Neural cell (in vitro differentiated cells): ENCODE data around the gene LIG3. TPM values are rescaled to one million over a fixed set of nuclear protein-coding genes. Genes with fewer than 3 reads are reported as not detected.

Experiments
- H2AFZ ChIP-seq: fragments of 200-600, 300-800 bp; sonication (generic), shearing (Covaris generic); 2 replicates; pipeline ENCODE4 v1.6.0; 2014; ENCODE audit warnings: low read depth, mild to moderate bottlenecking, antibody characterized with exemption, low read length, moderate library complexity
- H3F3A ChIP-seq: fragments of 200-600 bp; shearing (Covaris generic); 2 replicates; pipeline ENCODE4 v1.6.1; 2016; ENCODE audit warnings: mild to moderate bottlenecking, moderate library complexity, mixed read lengths, antibody characterized with exemption, low read length; ENCODE audit not compliant: insufficient read depth, poor library complexity, severe bottlenecking
- H3K27ac ChIP-seq: fragments of 200-600, 300-800 bp; sonication (generic), shearing (Covaris generic); 2 replicates; pipeline ENCODE4 v1.5.1; 2014; ENCODE audit warnings: mild to moderate bottlenecking, low read length, moderate library complexity
- H3K27me3 ChIP-seq: fragments of 300-800, 200-600 bp; sonication (generic), shearing (Covaris generic); 2 replicates; pipeline ENCODE4 v1.6.0; 2014; ENCODE audit warnings: mild to moderate bottlenecking, low read depth, low read length, moderate library complexity; ENCODE audit not compliant: insufficient read depth
- H3K36me3 ChIP-seq: fragments of 300-800, 200-600 bp; sonication (generic), shearing (Covaris generic); 2 replicates; pipeline ENCODE4 v1.5.1; 2014; ENCODE audit warnings: mild to moderate bottlenecking, antibody characterized with exemption, low read length, moderate library complexity; ENCODE audit not compliant: insufficient read depth
- H3K4me2 ChIP-seq: fragments of 300-800, 200-600 bp; sonication (generic), shearing (Covaris generic); 2 replicates; pipeline ENCODE4 v1.6.0; 2014; ENCODE audit warnings: mild to moderate bottlenecking, low read length
- H3K4me3 ChIP-seq: fragments of 300-800, 200-600 bp; sonication (generic), shearing (Covaris generic); 2 replicates; pipeline ENCODE4 v1.5.1; 2014; ENCODE audit warnings: mild to moderate bottlenecking, low read length, moderate library complexity
- H3K79me2 ChIP-seq: fragments of 200-600 bp; shearing (Covaris generic); replicated peaks from 2 replicates; pipeline ENCODE4 v1.6.0; 2014; ENCODE audit warnings: mild to moderate bottlenecking, low read length, moderate library complexity; ENCODE audit not compliant: insufficient read depth
- H3K9ac ChIP-seq: fragments of 300-800, 200-600 bp; sonication (generic), shearing (Covaris generic); 2 replicates; pipeline ENCODE4 v1.6.1; 2016; ENCODE audit warnings: mild to moderate bottlenecking, low read length, mixed read lengths
- H3K9me2 ChIP-seq: fragments of 200-600 bp; shearing (Covaris generic); 2 replicates; pipeline ENCODE4 v1.6.1; 2016; ENCODE audit warnings: mild to moderate bottlenecking, low read length, mixed read lengths; ENCODE audit not compliant: insufficient read depth
- H3K9me3 ChIP-seq: fragments of 200-600, 300-800 bp; sonication (generic), shearing (Covaris generic); 2 replicates; pipeline ENCODE4 v1.6.1; 2016; ENCODE audit warnings: mild to moderate bottlenecking, mixed run types, low read length, moderate library complexity, mixed read lengths
- H4K20me1 ChIP-seq: fragments of 200-600 bp; shearing (Covaris generic); 2 replicates; pipeline ENCODE4 v1.6.1; 2016; ENCODE audit warnings: mild to moderate bottlenecking, mixed run types; ENCODE audit not compliant: insufficient read depth
- CTCF ChIP-seq: fragments of 450-650 bp; IDR thresholded peaks from 2 replicates; pipeline ENCODE4 v1.5.1; 2014; ENCODE audit warnings: antibody characterized with exemption, mild to moderate bottlenecking, moderate library complexity; ENCODE audit not compliant: poor library complexity, severe bottlenecking
- EP300 ChIP-seq: fragments of 450-650 bp; conservative IDR thresholded peaks from 2 replicates; pipeline ENCODE4 v1.6.1; 2014; ENCODE audit warnings: antibody characterized with exemption, mild to moderate bottlenecking, moderate library complexity; ENCODE audit not compliant: poor library complexity, severe bottlenecking
- EZH2 ChIP-seq: fragments of 200-600, 300-800 bp; shearing (Covaris generic), sonication (generic); IDR thresholded peaks from 2 replicates; pipeline ENCODE4 v1.6.1; 2014; ENCODE audit warnings: antibody characterized with exemption, low read length, borderline replicate concordance, mild to moderate bottlenecking; ENCODE audit not compliant: insufficient read depth, poor library complexity, severe bottlenecking
- MXI1 ChIP-seq: fragments of 450-650 bp; conservative IDR thresholded peaks from 2 replicates; pipeline ENCODE4 v1.6.1; 2014; ENCODE audit warnings: antibody characterized with exemption, mild to moderate bottlenecking; ENCODE audit not compliant: poor library complexity, severe bottlenecking
- POLR2AphosphoS5 ChIP-seq: IDR thresholded peaks from 2 replicates; pipeline ENCODE4 v1.6.1; 2012
- RAD21 ChIP-seq: fragments of 450-650 bp; conservative IDR thresholded peaks from 2 replicates; pipeline ENCODE4 v1.6.1; 2014; ENCODE audit warnings: antibody characterized with exemption, mild to moderate bottlenecking, moderate library complexity
- SMC3 ChIP-seq: fragments of 450-650 bp; conservative IDR thresholded peaks from 2 replicates; pipeline ENCODE4 v1.6.1; 2014; ENCODE audit warnings: antibody characterized with exemption, mild to moderate bottlenecking, moderate library complexity; ENCODE audit not compliant: poor library complexity
- TAF1 ChIP-seq: IDR thresholded peaks from 2 replicates; pipeline ENCODE4 v1.6.1; 2012; ENCODE audit warnings: low read depth
- polyA plus RNA-seq: library from polyadenylated mRNA; depleted of rRNA; stranded (reverse); fragments of >200 nt; gene quantifications from 2 replicates; pipeline ENCODE4 v1.2.3, GENCODE V29; 2014
- TF ChIP-seq, protein P1 (sequence below): IDR thresholded peaks from 2 replicates; pipeline ENCODE4 v1.6.1; 2012; ENCODE audit warnings: borderline replicate concordance

The LIG3 gene
- polyA plus RNA-seq, 1 donor from 2014 or later = 21.8 TPM

DNA sequence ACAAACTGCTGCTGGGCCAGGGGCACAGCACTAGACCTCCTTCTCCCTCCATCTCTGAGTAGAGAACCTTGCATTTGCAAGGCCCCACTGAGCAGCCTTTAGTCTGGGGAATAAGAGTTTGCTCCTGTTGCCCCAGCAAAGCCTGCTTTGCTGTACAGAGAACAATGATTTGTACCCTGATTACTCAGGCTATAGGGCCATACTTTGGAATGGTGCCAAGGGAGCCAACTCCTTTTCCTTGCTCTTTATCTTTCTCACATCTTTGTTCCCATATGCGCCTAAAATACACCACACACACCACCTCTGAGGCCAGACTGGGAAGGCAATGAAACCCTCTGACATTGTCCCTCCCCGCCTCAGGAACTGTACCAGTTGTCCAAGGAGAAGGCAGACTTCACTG lies 21.2 kb downstream of the LIG3 start:
- no peak for TF ChIP-seq SMC3
- TF ChIP-seq TAF1 = no peak
- TF ChIP-seq EP300 = no peak
- no peak for TF ChIP-seq EZH2
- no peak for TF ChIP-seq POLR2AphosphoS5
- TF ChIP-seq, protein P1, sequence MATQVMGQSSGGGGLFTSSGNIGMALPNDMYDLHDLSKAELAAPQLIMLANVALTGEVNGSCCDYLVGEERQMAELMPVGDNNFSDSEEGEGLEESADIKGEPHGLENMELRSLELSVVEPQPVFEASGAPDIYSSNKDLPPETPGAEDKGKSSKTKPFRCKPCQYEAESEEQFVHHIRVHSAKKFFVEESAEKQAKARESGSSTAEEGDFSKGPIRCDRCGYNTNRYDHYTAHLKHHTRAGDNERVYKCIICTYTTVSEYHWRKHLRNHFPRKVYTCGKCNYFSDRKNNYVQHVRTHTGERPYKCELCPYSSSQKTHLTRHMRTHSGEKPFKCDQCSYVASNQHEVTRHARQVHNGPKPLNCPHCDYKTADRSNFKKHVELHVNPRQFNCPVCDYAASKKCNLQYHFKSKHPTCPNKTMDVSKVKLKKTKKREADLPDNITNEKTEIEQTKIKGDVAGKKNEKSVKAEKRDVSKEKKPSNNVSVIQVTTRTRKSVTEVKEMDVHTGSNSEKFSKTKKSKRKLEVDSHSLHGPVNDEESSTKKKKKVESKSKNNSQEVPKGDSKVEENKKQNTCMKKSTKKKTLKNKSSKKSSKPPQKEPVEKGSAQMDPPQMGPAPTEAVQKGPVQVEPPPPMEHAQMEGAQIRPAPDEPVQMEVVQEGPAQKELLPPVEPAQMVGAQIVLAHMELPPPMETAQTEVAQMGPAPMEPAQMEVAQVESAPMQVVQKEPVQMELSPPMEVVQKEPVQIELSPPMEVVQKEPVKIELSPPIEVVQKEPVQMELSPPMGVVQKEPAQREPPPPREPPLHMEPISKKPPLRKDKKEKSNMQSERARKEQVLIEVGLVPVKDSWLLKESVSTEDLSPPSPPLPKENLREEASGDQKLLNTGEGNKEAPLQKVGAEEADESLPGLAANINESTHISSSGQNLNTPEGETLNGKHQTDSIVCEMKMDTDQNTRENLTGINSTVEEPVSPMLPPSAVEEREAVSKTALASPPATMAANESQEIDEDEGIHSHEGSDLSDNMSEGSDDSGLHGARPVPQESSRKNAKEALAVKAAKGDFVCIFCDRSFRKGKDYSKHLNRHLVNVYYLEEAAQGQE = no peak
- TF ChIP-seq MXI1 = no peak
- H3K9me2 ChIP-seq = no peaks in the 10 kb centered on the region
- no peaks in the 10 kb centered on the region for H3K9me3 ChIP-seq
- H3K9ac ChIP-seq = no peak overlapping the region
- no peaks in the 10 kb centered on the region for H3K79me2 ChIP-seq
- no peak overlapping the region for H2AFZ ChIP-seq
- H3K27me3 ChIP-seq = no peaks in the 10 kb centered on the region
- H3K27ac ChIP-seq = no peak overlapping the region
- H3K36me3 ChIP-seq = no peaks in the 10 kb centered on the region
- no peak overlapping the region for H3K4me2 ChIP-seq
- no peaks in the 10 kb centered on the region for H4K20me1 ChIP-seq
- no peaks in the 10 kb centered on the region for H3F3A ChIP-seq
- H3K4me3 ChIP-seq = no peak overlapping the region

DNA sequence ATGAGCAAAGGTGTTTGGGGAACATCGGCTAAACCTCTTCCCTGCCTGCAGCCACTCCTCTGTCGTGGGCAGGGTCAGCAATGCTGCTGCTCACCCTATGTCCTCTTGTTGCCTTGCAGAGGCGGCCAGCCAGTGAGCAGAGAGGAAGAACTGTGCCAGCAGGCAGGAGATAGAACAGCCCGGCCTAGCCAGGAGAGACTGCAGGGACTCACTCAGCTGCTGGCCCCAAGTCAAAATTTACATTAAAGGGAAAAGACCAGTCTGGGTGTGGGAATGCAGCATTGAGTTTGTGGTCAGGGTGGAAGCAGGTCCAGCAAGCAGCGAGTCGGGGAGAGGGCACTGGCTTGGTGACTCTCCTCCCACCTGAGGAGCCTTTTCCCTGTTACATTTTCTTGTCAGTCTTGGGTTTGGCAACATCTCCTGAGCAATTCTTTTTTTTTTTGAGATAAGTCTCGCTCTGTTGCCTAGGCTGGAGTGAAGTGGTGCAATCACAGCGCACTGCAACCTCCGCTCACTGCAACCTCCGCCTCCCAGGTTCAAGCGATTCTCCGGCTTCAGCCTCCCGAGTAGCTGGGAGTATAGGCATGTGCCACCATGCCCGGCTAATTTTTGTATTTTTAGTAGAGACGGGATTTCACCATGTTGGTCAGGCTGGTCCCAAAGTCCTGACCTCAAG lies 22.7 kb downstream of the LIG3 start:
- Histone ChIP-seq H3K4me3 (no peak overlapping the region), H3K9ac (no peak overlapping the region), H4K20me1 (no peaks in the 10 kb centered on the region), H3K9me3 (no peaks in the 10 kb centered on the region), H3K27ac (no peak overlapping the region), H3F3A (no peaks in the 10 kb centered on the region), H3K4me2 (no peak overlapping the region), H3K9me2 (no peaks in the 10 kb centered on the region), H3K27me3 (no peaks in the 10 kb centered on the region), H3K79me2 (no peaks in the 10 kb centered on the region), H2AFZ (no peak overlapping the region), H3K36me3 (no peaks in the 10 kb centered on the region)
- no peak for TF ChIP-seq CTCF
- no peak for TF ChIP-seq SMC3
- no peak for TF ChIP-seq EP300

- H3K4me2 ChIP-seq = no peak overlapping the region
- H3F3A ChIP-seq = no peaks in the 10 kb centered on the region
- no peak overlapping the region for H3K27ac ChIP-seq
- no peak overlapping the region for H3K4me3 ChIP-seq
- no peaks in the 10 kb centered on the region for H3K79me2 ChIP-seq
- H3K36me3 ChIP-seq = no peaks in the 10 kb centered on the region
- no peaks in the 10 kb centered on the region for H3K9me3 ChIP-seq
- H2AFZ ChIP-seq = no peak overlapping the region
- H3K9ac ChIP-seq = no peak overlapping the region
- H3K27me3 ChIP-seq = no peaks in the 10 kb centered on the region
- H4K20me1 ChIP-seq = no peaks in the 10 kb centered on the region
- TF ChIP-seq TAF1 (no peak), POLR2AphosphoS5 (no peak), RAD21 (no peak)
- H3K9me2 ChIP-seq = no peaks in the 10 kb centered on the region
Measured at GRCh38 chr17:35003778-35004177, 23.5 kb downstream of the LIG3 start.
